H1 (cell line): ENCODE data around the gene FHL5. TPM values are rescaled to one million over a fixed set of nuclear protein-coding genes. Genes with fewer than 3 reads are reported as not detected.

Source experiments
- CTCF ChIA-PET: fragments of 300-600 bp; sonication (Branson Sonifier 250); formaldehyde crosslinking; loops from one replicate; lab custom pipeline; 2021; ENCODE audit not compliant: partially characterized antibody; lab: Charles Lee
- POLR2A ChIA-PET: fragments of 300-600 bp; sonication (Branson Sonifier 250); formaldehyde crosslinking; loops from one replicate; lab custom pipeline; 2021; ENCODE audit warnings: inconsistent platforms; ENCODE audit not compliant: partially characterized antibody; lab: Charles Lee
- DNase-seq, 2 experiments: peaks; one replicate each; pipeline versions ENCODE4 v3.0.0 to v3.0.0-alpha.2; 2010 to 2022; ENCODE audit warnings: low spot score in 2 of 2, low read depth in 1 of 2, mixed read lengths in 1 of 2
- FAIRE-seq: peaks from 2 replicates; lab custom pipeline; 2011; peaks lifted over from hg19 to GRCh38; lab: Jason Lieb, UNC
- H2AFZ ChIP-seq: 2 replicates; pipeline ENCODE4 v1.8.1; 2012; ENCODE audit warnings: low read length, inconsistent platforms
- H2AK5ac ChIP-seq: 2 replicates; pipeline ENCODE4 v1.6.1; 2013; ENCODE audit warnings: low read depth, low read length
- H2BK120ac ChIP-seq: replicated peaks from 2 replicates; pipeline ENCODE3; 2013; ENCODE audit warnings: low read depth, low read length, inconsistent platforms
- H2BK12ac ChIP-seq: 2 replicates; pipeline ENCODE4 v1.6.1; 2013; ENCODE audit warnings: low read depth, low read length
- H2BK15ac ChIP-seq: 2 replicates; pipeline ENCODE4 v1.6.1; 2013; ENCODE audit warnings: low read length
- H2BK20ac ChIP-seq: 2 replicates; pipeline ENCODE4 v1.6.1; 2013; ENCODE audit warnings: low read length
- H2BK5ac ChIP-seq: 2 replicates; pipeline ENCODE4 v1.6.1; 2013; ENCODE audit warnings: low read depth, low read length
- H3K14ac ChIP-seq: 2 replicates; pipeline ENCODE4 v1.6.1; 2013; ENCODE audit warnings: inconsistent platforms; ENCODE audit not compliant: insufficient read length
- H3K18ac ChIP-seq: 2 replicates; pipeline ENCODE4 v1.6.1; 2013; ENCODE audit warnings: low read length; ENCODE audit errors: extremely low read depth
- H3K23ac ChIP-seq: 2 replicates; pipeline ENCODE4 v1.6.1; 2013; ENCODE audit warnings: inconsistent platforms; ENCODE audit not compliant: insufficient read length
- H3K23me2 ChIP-seq: 2 replicates; pipeline ENCODE4 v1.6.1; 2013; ENCODE audit warnings: low read depth, low read length
- H3K27ac ChIP-seq: 2 replicates; pipeline ENCODE4 v1.6.1; 2011; ENCODE audit warnings: low read depth, low read length, inconsistent platforms
- H3K27me3 ChIP-seq, 4 experiments: replicated peaks in 1 of 4; 1 replicate in 1 of 4; 2 replicates in 3 of 4; pipeline versions ENCODE4 v1.6.1 to v1.8.1; 2011 to 2013; ENCODE audit warnings: low read length in 3 of 4, mild to moderate bottlenecking in 3 of 4, inconsistent platforms in 2 of 4, mixed read lengths in 2 of 4, moderate library complexity in 1 of 4; ENCODE audit not compliant: control insufficient read depth in 3 of 4, insufficient read depth in 3 of 4; ENCODE audit errors: extremely low read depth in 1 of 4
- H3K36me3 ChIP-seq, 4 experiments: 2 replicates each; pipeline versions ENCODE4 v1.6.1 to v1.8.1; 2011 to 2013; ENCODE audit warnings: mild to moderate bottlenecking in 4 of 4, low read length in 3 of 4, moderate library complexity in 2 of 4, control low read depth in 1 of 4, inconsistent platforms in 1 of 4; ENCODE audit not compliant: insufficient read depth in 4 of 4, control insufficient read depth in 2 of 4
- H3K4ac ChIP-seq: replicated peaks from 2 replicates; pipeline ENCODE3; 2013; ENCODE audit warnings: low read length, low read depth, mixed read lengths, inconsistent platforms; ENCODE audit not compliant: insufficient read length
- H3K4me1 ChIP-seq, 4 experiments: replicated peaks in 1 of 4; 1 replicate in 1 of 4; 2 replicates in 3 of 4; pipeline versions ENCODE4 v1.6.1 to v1.8.1; 2011 to 2013; ENCODE audit warnings: low read length in 3 of 4, inconsistent platforms in 2 of 4, mixed read lengths in 1 of 4; ENCODE audit not compliant: insufficient read depth in 4 of 4, control insufficient read depth in 3 of 4
- H3K4me2 ChIP-seq, 2 experiments: 2 replicates each; pipeline versions ENCODE4 v1.6.1 to v1.8.1; 2011 to 2013; ENCODE audit warnings: low read depth in 2 of 2, low read length in 2 of 2, control low read depth in 1 of 2, inconsistent platforms in 1 of 2, mild to moderate bottlenecking in 1 of 2; ENCODE audit not compliant: insufficient read depth in 1 of 2
- H3K4me3 ChIP-seq, 4 experiments: fragments of 200-600, 300-600 bp in 1 of 4; sonication (generic), shearing (Covaris generic), sonication (Bioruptor Twin) in 1 of 4; 2 replicates each; pipeline versions ENCODE4 v1.5.1 to v1.8.1; 2011 to 2016; ENCODE audit warnings: low read length in 4 of 4, low read depth in 3 of 4, control low read depth in 2 of 4, inconsistent platforms in 2 of 4, mild to moderate bottlenecking in 2 of 4, mixed read lengths in 1 of 4, moderate library complexity in 1 of 4; ENCODE audit not compliant: insufficient read depth in 2 of 4; ENCODE audit errors: extremely low read depth in 1 of 4
- H3K56ac ChIP-seq: replicated peaks from 2 replicates; pipeline ENCODE3; 2013; ENCODE audit warnings: low read depth, mild to moderate bottlenecking, mixed read lengths, low read length, inconsistent platforms; ENCODE audit not compliant: insufficient read length
- H3K79me1 ChIP-seq: 2 replicates; pipeline ENCODE4 v1.6.1; 2013; ENCODE audit warnings: low read depth, low read length, control low read depth
- H3K79me2 ChIP-seq, 2 experiments: 2 replicates each; pipeline versions ENCODE4 v1.6.1 to v1.8.1; 2012 to 2013; ENCODE audit warnings: low read length in 2 of 2, mild to moderate bottlenecking in 2 of 2, inconsistent platforms in 1 of 2; ENCODE audit not compliant: insufficient read depth in 2 of 2, control insufficient read depth in 1 of 2
- H3K9ac ChIP-seq, 4 experiments: replicated peaks in 1 of 4; 1 replicate in 1 of 4; 2 replicates in 3 of 4; pipeline versions ENCODE4 v1.6.1 to v1.8.1; 2011 to 2013; ENCODE audit warnings: low read depth in 3 of 4, low read length in 3 of 4, control low read depth in 2 of 4, mild to moderate bottlenecking in 2 of 4, moderate library complexity in 2 of 4, inconsistent platforms in 1 of 4; ENCODE audit errors: extremely low read depth in 1 of 4
- H3K9me3 ChIP-seq, 2 experiments: 2 replicates each; pipeline versions ENCODE4 v1.6.1 to v1.8.1; 2012 to 2013; ENCODE audit warnings: mild to moderate bottlenecking in 2 of 2, moderate library complexity in 2 of 2, control low read depth in 1 of 2, inconsistent platforms in 1 of 2, low read depth in 1 of 2, low read length in 1 of 2, mixed read lengths in 1 of 2; ENCODE audit not compliant: insufficient read depth in 2 of 2
- H4K20me1 ChIP-seq, 2 experiments: replicated peaks in 1 of 2; 2 replicates each; pipeline versions ENCODE3 to v1.8.1; 2011 to 2013; ENCODE audit warnings: inconsistent platforms in 2 of 2, low read length in 2 of 2, mild to moderate bottlenecking in 1 of 2; ENCODE audit not compliant: insufficient read depth in 2 of 2, control insufficient read depth in 1 of 2
- H4K5ac ChIP-seq: 2 replicates; pipeline ENCODE4 v1.6.1; 2013; ENCODE audit warnings: low read length, low read depth, mixed read lengths, inconsistent platforms; ENCODE audit not compliant: insufficient read length
- H4K8ac ChIP-seq: 2 replicates; pipeline ENCODE4 v1.8.0; 2013; ENCODE audit warnings: mild to moderate bottlenecking, moderate library complexity, low read length, inconsistent platforms; ENCODE audit not compliant: insufficient read depth; ENCODE audit errors: extremely low read depth
- H4K91ac ChIP-seq: replicated peaks from 2 replicates; pipeline ENCODE3; 2013; ENCODE audit warnings: low read length, mixed read lengths, inconsistent platforms; ENCODE audit not compliant: insufficient read length
- CEBPB ChIP-seq: IDR thresholded peaks from 2 replicates; pipeline ENCODE4 v1.6.1; 2012; ENCODE audit warnings: low read depth, low read length
- CTBP2 ChIP-seq: IDR thresholded peaks from 2 replicates; pipeline ENCODE4 v1.7.0; 2011; ENCODE audit warnings: borderline replicate concordance, mild to moderate bottlenecking, moderate library complexity, mixed read lengths, low read length; ENCODE audit not compliant: insufficient read depth, insufficient read length
- POLR2A ChIP-seq, 2 experiments: IDR thresholded peaks; 1 replicate in 1 of 2; 2 replicates in 1 of 2; pipeline ENCODE4 v1.6.1; 2011; ENCODE audit warnings: low read depth in 2 of 2, low read length in 2 of 2, mild to moderate bottlenecking in 2 of 2; ENCODE audit errors: control extremely low read depth in 1 of 2
- RBBP5 ChIP-seq: IDR thresholded peaks from 2 replicates; pipeline ENCODE4 v1.7.1; 2012; ENCODE audit warnings: low read depth, mild to moderate bottlenecking, inconsistent platforms, low read length, moderate library complexity, borderline replicate concordance
- RFX5 ChIP-seq: IDR thresholded peaks from 2 replicates; pipeline ENCODE4 v1.6.1; 2011; ENCODE audit warnings: low read depth, low read length, improper control_type of control experiment, borderline replicate concordance
- RNF2 ChIP-seq: fragments of 200-900, 300-1000 bp; sonication (generic); IDR thresholded peaks from 2 replicates; pipeline ENCODE4 v1.7.1; 2016; ENCODE audit warnings: borderline replicate concordance, low read depth, mild to moderate bottlenecking, antibody characterized with exemption, low read length; ENCODE audit not compliant: poor library complexity, severe bottlenecking; ENCODE audit errors: missing control alignments
- TAF7 ChIP-seq: optimal IDR thresholded peaks from 2 replicates; pipeline ENCODE3; 2011; ENCODE audit warnings: low read depth, mild to moderate bottlenecking, inconsistent platforms, low read length, moderate library complexity, borderline replicate concordance
- WGBS, 2 experiments: shearing (Covaris generic) in 1 of 2; methylation state at CpG; one replicate each; pipeline versions ENCODE4 v1.1.6 to v1.1.7; 2013 to 2015; ENCODE audit warnings: low lambda C conversion rate in 2 of 2, mixed read lengths in 2 of 2, inconsistent platforms in 1 of 2, low coverage in 1 of 2, missing lambda C conversion rate in 1 of 2; ENCODE audit not compliant: insufficient replicate concordance in 2 of 2, insufficient coverage in 1 of 2, insufficient read length in 1 of 2; ENCODE audit errors: extremely low coverage in 1 of 2, missing lambda C conversion rate in 1 of 2; 5-methylcytosine and 5-hydroxymethylcytosine counted together
- polyA plus RNA-seq, 7 experiments: library from polyadenylated mRNA; depleted of rRNA in 3 of 7; stranded (reverse) in 5 of 7; unstranded in 2 of 7; fragments of >200 nt in 5 of 7; fragments of 200-250 nt in 2 of 7; gene quantifications; 1 replicate in 5 of 7; 2 replicates in 1 of 7; 4 replicates in 1 of 7; pipeline versions ENCODE4 v1.2.1 to v1.2.3, GENCODE V29; 2011 to 2013; ENCODE audit warnings: missing spikeins in 2 of 7, mixed read lengths in 2 of 7
- total RNA-seq: library from RNA; stranded (reverse); fragmentation: NEBNext Ultra II Directional; extraction: Animal tissue kit (Norgen Biotek cat#: 25700); gene quantifications from 2 replicates; pipeline ENCODE4 v1.2.1, GENCODE V29; 2021

The FHL5 gene
- total and polyA plus RNA-seq, 2 of the 8 experiments (the other 6 are each of a cell fraction or from before 2014, with no cell fraction given), result not detected

GRCh38 chr6:96582436-96582835 is 19.5 kb downstream of the FHL5 start:
- Histone ChIP-seq H3K27ac (no peak overlapping the region), H2BK12ac (no peak overlapping the region)
- TF ChIP-seq TAF7 (no peak), RFX5 (no peak), RNF2 (no peak), CTBP2 (no peak), CEBPB (no peak), RBBP5 (no peak), POLR2A (IDR thresholded peaks at IDR 0.05; ENCODE audit: control extremely low read depth in 1 of 2, low read depth in 2 of 2, low read length in 2 of 2) (no peak)

More at GRCh38 chr6:96582436-96582835, 19.5 kb downstream of the FHL5 start:
- Histone ChIP-seq H3K79me2 (no peaks in the 10 kb centered on the region), H3K14ac (no peak overlapping the region), H3K4me3 (no peak overlapping the region), H3K27me3 (no peaks in the 10 kb centered on the region), H3K56ac (no peak overlapping the region), H3K18ac (no peak overlapping the region), H2BK120ac (no peak overlapping the region), H3K79me1 (no peaks in the 10 kb centered on the region), H3K9me3 (no peaks in the 10 kb centered on the region), H4K91ac (no peak overlapping the region), H2AK5ac (no peak overlapping the region), H4K8ac (no peak overlapping the region), H2BK20ac (no peak overlapping the region), H3K4ac (no peak overlapping the region), H2BK5ac (no peak overlapping the region), H3K23ac (no peak overlapping the region), H4K5ac (no peak overlapping the region), H2AFZ (no peak overlapping the region), H3K23me2 (peaks cover 2% of the 10 kb centered on the region; the same call in 1 of the 2 replicates), H3K4me2 (no peak overlapping the region), H2BK15ac (no peak overlapping the region), H3K9ac (no peak overlapping the region), H3K4me1 (no peaks in the 10 kb centered on the region), H4K20me1 (no peaks in the 10 kb centered on the region), H3K36me3 (no peaks in the 10 kb centered on the region)
- ChIA-PET POLR2A (no interaction called here), CTCF (no interaction called here)
- FAIRE-seq (no peak), DNase-seq (no peak)
- 86% methylated on average over 1 of the region's 1 CpG; no CpG with 5 or more reads in 1 of the 2 experiments for WGBS, 2 experiments
